ENCODE data around the gene SSTR3. TPM values are rescaled to one million over a fixed set of nuclear protein-coding genes. Genes with fewer than 3 reads are reported as not detected.

The SSTR3 gene
- total and polyA plus RNA-seq, 2 donors: 3.9 to 25.6 TPM

- no peak overlapping the region for H3K27ac ChIP-seq (ENCODE audit: low read depth in 1 of 2, low read length in 1 of 2)
- WGBS: 64% methylated on average over 9 of the region's 9 CpGs
- peaks cover 52 to 91% of the 10 kb centered on the region in 2 donors for H3K4me1 ChIP-seq (ENCODE audit: control insufficient read depth in 2 of 2, insufficient read depth in 2 of 2, low read length in 2 of 2)
- H3K27me3 ChIP-seq (ENCODE audit: control insufficient read depth in 2 of 2, insufficient read depth in 1 of 2, low read length in 1 of 2): no peaks in the 10 kb centered on the region
- no peaks in the 10 kb centered on the region for H3K36me3 ChIP-seq (ENCODE audit: control insufficient read depth in 2 of 2, insufficient read depth in 2 of 2, low read length in 1 of 2)
- DNase-seq (ENCODE audit: low read depth in 6 of 9, low spot score in 9 of 9): no peak
- H3K9me3 ChIP-seq (ENCODE audit: control insufficient read depth in 2 of 2, insufficient read depth in 1 of 2, low read length in 1 of 2): peaks cover 0 to 4% of the 10 kb centered on the region in 2 donors
- no peak overlapping the region for H3K4me3 ChIP-seq (ENCODE audit: low read length in 2 of 2)
Observed at GRCh38 chr22:37215890-37216289, 3.6 kb upstream of the SSTR3 start.

GRCh38 chr22:37214731-37215030 lies 2.4 kb upstream of the SSTR3 start:
- Histone ChIP-seq H3K9me3 (ENCODE audit: control insufficient read depth in 2 of 2, insufficient read depth in 1 of 2, low read length in 1 of 2) (peaks cover 0 to 4% of the 10 kb centered on the region in 2 donors), H3K36me3 (ENCODE audit: control insufficient read depth in 2 of 2, insufficient read depth in 2 of 2, low read length in 1 of 2) (no peaks in the 10 kb centered on the region), H3K27ac (ENCODE audit: low read depth in 1 of 2, low read length in 1 of 2) (peak overlapping the region in 1 of 2 donors; percentile 58), H3K4me3 (ENCODE audit: low read length in 2 of 2) (no peak overlapping the region), H3K27me3 (ENCODE audit: control insufficient read depth in 2 of 2, insufficient read depth in 1 of 2, low read length in 1 of 2) (no peaks in the 10 kb centered on the region), H3K4me1 (ENCODE audit: control insufficient read depth in 2 of 2, insufficient read depth in 2 of 2, low read length in 2 of 2) (peaks cover 50 to 91% of the 10 kb centered on the region in 2 donors)
- DNase-seq (ENCODE audit: low read depth in 6 of 9, low spot score in 9 of 9): no peak
- WGBS: 98% methylated on average over 13 of the region's 13 CpGs

DNA sequence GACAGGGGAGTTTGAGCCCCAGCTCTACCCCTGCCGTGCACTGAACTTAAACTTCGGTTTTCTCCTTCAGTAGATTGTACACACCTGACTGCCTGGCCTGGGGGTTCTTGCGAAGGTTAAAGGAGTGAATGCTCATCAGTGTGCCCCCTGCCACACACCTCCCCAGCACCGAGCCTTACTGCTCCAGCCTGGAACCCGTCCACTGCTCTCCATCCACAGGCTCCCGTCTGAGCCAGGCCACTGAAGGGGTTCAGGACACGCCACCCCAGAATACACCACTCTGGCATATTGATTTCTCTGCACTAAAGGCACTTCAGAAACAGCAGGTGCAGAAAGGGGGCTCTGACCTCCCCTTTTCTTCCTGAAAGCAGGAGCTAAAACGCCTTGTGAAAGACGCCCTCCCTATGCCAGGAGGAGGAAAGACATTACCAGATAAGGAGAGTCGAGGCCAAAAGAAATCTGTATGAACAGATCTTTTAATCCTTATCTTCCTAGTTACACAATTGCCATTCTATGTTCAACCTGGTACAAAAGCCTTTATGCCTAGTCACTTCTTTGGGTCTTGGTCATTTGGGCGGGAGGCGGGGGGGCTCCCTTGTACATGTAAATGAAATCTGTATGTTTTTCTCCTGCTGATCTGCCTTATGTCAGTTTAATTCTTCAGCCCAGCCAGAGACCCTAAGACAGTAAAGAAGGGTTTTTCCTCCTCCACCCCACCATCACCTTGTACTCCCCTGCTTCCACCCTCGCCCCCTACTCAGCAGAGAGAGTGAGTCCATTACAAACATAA lies 1.9 kb upstream of the SSTR3 start:
- Histone ChIP-seq H3K9me3 (ENCODE audit: control insufficient read depth in 2 of 2, insufficient read depth in 1 of 2, low read length in 1 of 2) (peaks cover 0 to 4% of the 10 kb centered on the region in 2 donors), H3K4me3 (ENCODE audit: low read length in 2 of 2) (no peak overlapping the region), H3K36me3 (ENCODE audit: control insufficient read depth in 2 of 2, insufficient read depth in 2 of 2, low read length in 1 of 2) (no peaks in the 10 kb centered on the region), H3K27ac (ENCODE audit: low read depth in 1 of 2, low read length in 1 of 2) (peak overlapping the region in 1 of 2 donors; percentile 58), H3K27me3 (ENCODE audit: control insufficient read depth in 2 of 2, insufficient read depth in 1 of 2, low read length in 1 of 2) (no peaks in the 10 kb centered on the region), H3K4me1 (ENCODE audit: control insufficient read depth in 2 of 2, insufficient read depth in 2 of 2, low read length in 2 of 2) (peaks cover 48 to 91% of the 10 kb centered on the region in 2 donors)
- 91% methylated on average over 13 of the region's 13 CpGs for WGBS
- no peak for DNase-seq (ENCODE audit: low read depth in 6 of 9, low spot score in 9 of 9)

DNA sequence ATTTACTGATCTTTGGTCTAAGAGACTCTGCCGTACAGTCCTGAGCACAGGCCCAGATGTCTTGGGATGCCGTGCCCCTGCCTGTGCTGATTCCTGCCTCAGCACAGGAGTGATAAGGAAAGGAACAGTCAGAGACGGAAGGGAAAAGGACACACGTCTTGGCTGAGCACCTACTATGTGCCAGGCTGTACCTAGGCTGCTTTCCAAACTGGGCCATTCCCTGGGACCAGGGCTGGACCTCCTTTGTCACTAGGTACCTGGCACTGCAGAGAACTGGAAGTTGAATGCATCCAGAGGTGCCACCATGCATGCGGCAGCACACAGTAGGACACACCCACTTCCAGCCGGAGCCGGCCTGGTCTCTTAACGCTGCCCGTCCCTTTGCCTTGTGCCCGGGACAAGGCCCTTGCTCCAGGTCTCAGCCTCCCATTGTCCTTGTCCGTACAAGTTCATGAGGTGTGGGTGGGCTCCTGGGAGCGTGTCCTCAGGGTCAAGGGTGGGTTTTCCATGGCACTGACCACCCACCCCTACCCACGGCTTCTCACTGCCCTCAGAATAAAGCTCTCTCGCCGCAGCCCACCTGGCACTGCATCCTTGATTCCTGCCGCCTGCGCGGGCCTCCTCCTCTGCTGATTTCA lies 1.1 kb upstream of the SSTR3 start:
- 97% methylated on average over 18 of the region's 18 CpGs for WGBS
- peaks cover 0 to 4% of the 10 kb centered on the region in 2 donors for H3K9me3 ChIP-seq (ENCODE audit: control insufficient read depth in 2 of 2, insufficient read depth in 1 of 2, low read length in 1 of 2)
- H3K4me3 ChIP-seq (ENCODE audit: low read length in 2 of 2): no peak overlapping the region
- H3K27ac ChIP-seq (ENCODE audit: low read depth in 1 of 2, low read length in 1 of 2): peak overlapping the region in 1 of 2 donors; percentile 58
- H3K27me3 ChIP-seq (ENCODE audit: control insufficient read depth in 2 of 2, insufficient read depth in 1 of 2, low read length in 1 of 2): no peaks in the 10 kb centered on the region
- no peak for DNase-seq (ENCODE audit: low read depth in 6 of 9, low spot score in 9 of 9)
- H3K36me3 ChIP-seq (ENCODE audit: control insufficient read depth in 2 of 2, insufficient read depth in 2 of 2, low read length in 1 of 2): no peaks in the 10 kb centered on the region
- peaks cover 51 to 91% of the 10 kb centered on the region in 2 donors for H3K4me1 ChIP-seq (ENCODE audit: control insufficient read depth in 2 of 2, insufficient read depth in 2 of 2, low read length in 2 of 2)

DNA sequence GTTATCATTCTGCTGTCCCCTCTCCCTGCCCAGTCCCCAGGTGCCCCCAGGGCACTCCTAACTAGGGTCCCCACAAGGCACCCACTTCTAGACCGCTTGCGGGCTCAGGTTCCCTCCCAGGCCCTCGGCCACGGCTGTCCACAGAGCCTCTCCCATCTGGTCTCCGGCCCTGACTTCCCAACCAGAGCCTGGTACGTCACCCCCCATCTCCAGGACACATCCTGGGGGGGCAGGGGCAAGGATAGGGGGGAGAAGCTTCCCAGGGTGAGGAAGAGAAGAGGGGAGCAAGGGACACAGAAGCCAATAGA lies 457 bp downstream of the SSTR3 start:
- Histone ChIP-seq H3K4me1 (ENCODE audit: control insufficient read depth in 2 of 2, insufficient read depth in 2 of 2, low read length in 2 of 2) (peaks cover 56 to 93% of the 10 kb centered on the region in 2 donors), H3K9me3 (ENCODE audit: control insufficient read depth in 2 of 2, insufficient read depth in 1 of 2, low read length in 1 of 2) (peaks cover 0 to 6% of the 10 kb centered on the region in 2 donors), H3K4me3 (ENCODE audit: low read length in 2 of 2) (peak overlapping the region; percentile 25 to 63), H3K27ac (ENCODE audit: low read depth in 1 of 2, low read length in 1 of 2) (peak overlapping the region; percentile 19 to 63), H3K36me3 (ENCODE audit: control insufficient read depth in 2 of 2, insufficient read depth in 2 of 2, low read length in 1 of 2) (peaks cover 8 to 11% of the 10 kb centered on the region in 2 donors), H3K27me3 (ENCODE audit: control insufficient read depth in 2 of 2, insufficient read depth in 1 of 2, low read length in 1 of 2) (no peaks in the 10 kb centered on the region)
- 96% methylated on average over 6 of the region's 6 CpGs for WGBS
- DNase-seq (ENCODE audit: low read depth in 6 of 9, low spot score in 9 of 9): no peak

- no peaks in the 10 kb centered on the region for H3K27me3 ChIP-seq (ENCODE audit: control insufficient read depth in 2 of 2, insufficient read depth in 1 of 2, low read length in 1 of 2)
- H3K36me3 ChIP-seq (ENCODE audit: control insufficient read depth in 2 of 2, insufficient read depth in 2 of 2, low read length in 1 of 2): peaks cover 14 to 16% of the 10 kb centered on the region in 2 donors
- peaks cover 52 to 93% of the 10 kb centered on the region in 2 donors for H3K4me1 ChIP-seq (ENCODE audit: control insufficient read depth in 2 of 2, insufficient read depth in 2 of 2, low read length in 2 of 2)
- H3K9me3 ChIP-seq (ENCODE audit: control insufficient read depth in 2 of 2, insufficient read depth in 1 of 2, low read length in 1 of 2): peaks cover 0 to 6% of the 10 kb centered on the region in 2 donors
- peak overlapping the region; percentile 25 to 63 for H3K4me3 ChIP-seq (ENCODE audit: low read length in 2 of 2)
- no peak for DNase-seq (ENCODE audit: low read depth in 6 of 9, low spot score in 9 of 9)
- peak overlapping the region; percentile 19 to 63 for H3K27ac ChIP-seq (ENCODE audit: low read depth in 1 of 2, low read length in 1 of 2)
- WGBS: 96% methylated on average over 24 of the region's 24 CpGs
Observed at GRCh38 chr22:37211075-37211865, 1.0 kb downstream of the SSTR3 start.

- H3K4me1 ChIP-seq (ENCODE audit: control insufficient read depth in 2 of 2, insufficient read depth in 2 of 2, low read length in 2 of 2): peaks cover 51 to 99% of the 10 kb centered on the region in 2 donors
- H3K9me3 ChIP-seq (ENCODE audit: control insufficient read depth in 2 of 2, insufficient read depth in 1 of 2, low read length in 1 of 2): peaks cover 0 to 7% of the 10 kb centered on the region in 2 donors
- no peaks in the 10 kb centered on the region for H3K27me3 ChIP-seq (ENCODE audit: control insufficient read depth in 2 of 2, insufficient read depth in 1 of 2, low read length in 1 of 2)
- WGBS: 94% methylated on average over 15 of the region's 15 CpGs
- no peak for DNase-seq (ENCODE audit: low read depth in 6 of 9, low spot score in 9 of 9)
- peaks cover 17 to 26% of the 10 kb centered on the region in 2 donors for H3K36me3 ChIP-seq (ENCODE audit: control insufficient read depth in 2 of 2, insufficient read depth in 2 of 2, low read length in 1 of 2)
- H3K4me3 ChIP-seq (ENCODE audit: low read length in 2 of 2): peak overlapping the region in 1 of 2 donors; percentile 63
- H3K27ac ChIP-seq (ENCODE audit: low read depth in 1 of 2, low read length in 1 of 2): peak overlapping the region in 1 of 2 donors; percentile 24
Observed at GRCh38 chr22:37210041-37210803, 2.1 kb downstream of the SSTR3 start.

DNA sequence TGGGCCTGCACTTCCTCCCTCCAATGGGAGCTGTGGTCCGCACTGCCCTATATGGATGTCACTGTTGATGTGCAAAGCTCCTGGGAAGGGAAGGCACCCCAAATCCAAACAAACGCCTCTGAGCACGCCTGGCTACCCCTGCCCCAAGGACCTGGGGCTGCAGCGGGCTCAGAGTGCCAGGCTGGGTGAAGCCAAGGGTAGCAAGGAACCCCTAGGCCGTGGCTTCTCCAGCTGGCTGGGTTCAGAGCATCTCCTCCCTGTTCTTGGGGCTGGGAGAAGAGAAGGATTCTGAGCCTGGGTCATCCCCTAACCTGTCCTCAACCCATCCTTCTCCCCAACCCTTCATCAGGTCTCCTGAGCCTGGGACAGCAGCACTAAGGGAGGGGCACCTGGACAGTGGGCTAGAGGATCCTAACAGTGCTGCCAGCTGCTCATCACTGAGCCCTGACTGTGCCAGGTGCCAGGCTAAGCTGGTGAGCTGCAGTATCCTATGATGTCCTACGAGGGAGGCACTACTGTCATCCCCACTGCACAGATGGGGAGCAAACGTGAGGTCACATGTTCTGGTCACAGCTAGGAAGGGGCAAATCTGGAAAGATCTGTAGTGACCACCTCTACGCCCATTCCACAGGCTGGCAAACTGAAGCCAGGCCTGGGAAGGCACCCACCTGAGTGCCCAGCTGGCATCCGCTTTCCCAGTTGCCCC lies 3.0 kb downstream of the SSTR3 start:
- Histone ChIP-seq H3K27ac (ENCODE audit: low read depth in 1 of 2, low read length in 1 of 2) (peak overlapping the region in 1 of 2 donors; percentile 61), H3K4me3 (ENCODE audit: low read length in 2 of 2) (peak overlapping the region in 1 of 2 donors; percentile 63), H3K9me3 (ENCODE audit: control insufficient read depth in 2 of 2, insufficient read depth in 1 of 2, low read length in 1 of 2) (peaks cover 0 to 11% of the 10 kb centered on the region in 2 donors), H3K4me1 (ENCODE audit: control insufficient read depth in 2 of 2, insufficient read depth in 2 of 2, low read length in 2 of 2) (peaks cover 49 to 98% of the 10 kb centered on the region in 2 donors), H3K36me3 (ENCODE audit: control insufficient read depth in 2 of 2, insufficient read depth in 2 of 2, low read length in 1 of 2) (peaks cover 17 to 31% of the 10 kb centered on the region in 2 donors), H3K27me3 (ENCODE audit: control insufficient read depth in 2 of 2, insufficient read depth in 1 of 2, low read length in 1 of 2) (no peaks in the 10 kb centered on the region)
- 78% methylated on average over 9 of the region's 9 CpGs for WGBS
- no peak for DNase-seq (ENCODE audit: low read depth in 6 of 9, low spot score in 9 of 9)

Measured in thymus (tissue), 11 donors.